ENCODE data around the gene PHTF2. TPM values are rescaled to one million over a fixed set of nuclear protein-coding genes. Genes with fewer than 3 reads are reported as not detected.

Gene PHTF2
- total and polyA plus RNA-seq, 12 donors = 4.3 to 24.3 (median 9.9) TPM

DNA sequence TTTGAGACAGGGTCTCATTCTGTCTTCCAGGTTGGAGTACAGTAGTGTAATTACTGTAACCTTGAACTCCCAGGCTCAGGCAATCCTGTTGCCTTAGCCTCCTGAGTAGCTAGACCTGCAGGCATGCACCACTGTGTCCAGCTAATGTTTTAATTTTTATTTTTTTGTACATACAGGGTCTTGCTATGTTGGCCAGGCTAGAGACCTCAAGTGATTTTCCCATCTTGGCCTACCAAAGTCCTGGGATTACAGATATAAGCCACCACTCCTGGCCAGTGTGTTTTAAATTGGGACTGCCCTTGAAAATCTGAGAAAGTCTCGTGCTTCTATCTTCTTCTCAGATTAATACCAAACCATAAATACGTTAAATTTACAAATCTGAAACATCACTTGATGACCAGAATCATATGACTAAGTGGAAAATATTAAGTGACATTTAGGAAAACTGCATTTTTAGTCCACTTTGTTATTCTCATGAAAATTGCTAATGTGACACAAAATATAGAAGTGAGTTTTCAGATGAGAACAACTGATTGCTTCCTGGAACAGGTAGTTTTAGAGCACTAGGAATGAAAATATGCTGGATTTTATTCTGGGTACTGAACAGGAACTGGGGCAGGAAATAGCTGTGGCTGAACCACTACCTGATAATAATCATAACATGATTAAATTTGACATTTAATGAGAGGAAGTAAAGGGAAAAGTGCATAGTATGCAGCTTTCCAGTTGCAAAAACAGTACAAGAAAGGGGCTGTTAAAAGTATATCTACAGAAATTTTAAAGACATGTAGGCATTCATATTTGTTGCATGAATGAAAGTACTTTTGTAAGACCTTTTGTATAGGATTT, 4.2 kb downstream of the PHTF2 start:
- H3K27me3 ChIP-seq = no peaks in the 10 kb centered on the region
- TF ChIP-seq CTCF (IDR thresholded peaks at IDR 0.05) (no peak), POLR2A (IDR thresholded peaks at IDR 0.05) (no peak)
- 60 to 66% (median 64%) methylated on average over 2 of the region's 2 CpGs for WGBS, 4 donors
- H3K4me3 ChIP-seq = no peak overlapping the region
- intact Hi-C loops (cut with DNase I) = no loop called here
- H3K4me1 ChIP-seq (replicated peaks in 1 of 2) = peaks cover 0 to 6% of the 10 kb centered on the region in 2 donors
- no peak for DNase-seq
- H3K27ac ChIP-seq = no peak overlapping the region
- peaks cover 0 to 13% (median 7%) of the 10 kb centered on the region in 3 donors for H3K9me3 ChIP-seq (replicated peaks in 1 of 3)
- no peaks in the 10 kb centered on the region for H3K36me3 ChIP-seq (replicated peaks in 1 of 2)

DNA sequence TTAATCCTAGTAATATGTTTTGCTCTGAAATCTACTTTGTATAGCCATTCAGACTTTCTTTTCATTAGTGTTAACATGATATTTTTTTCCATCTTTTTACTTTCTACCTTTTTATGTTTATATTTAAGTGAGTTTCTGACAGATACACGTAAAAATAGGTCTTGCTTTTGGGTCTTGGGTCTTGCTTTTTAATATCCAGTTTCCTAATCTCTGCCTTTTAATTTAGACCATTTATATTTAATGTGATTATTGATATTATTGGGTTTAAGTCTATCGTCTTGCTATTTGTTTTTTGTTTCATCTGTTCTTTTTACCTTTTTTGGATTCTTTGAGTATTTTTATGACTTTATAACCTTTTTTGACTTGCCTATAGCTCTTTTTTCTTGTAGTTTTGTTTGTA, 7.9 kb downstream of the PHTF2 start:
- Histone ChIP-seq H3K4me1 (replicated peaks in 1 of 2) (no peaks in the 10 kb centered on the region), H3K9me3 (replicated peaks in 1 of 3) (peaks cover 0 to 13% (median 7%) of the 10 kb centered on the region in 3 donors), H3K27ac (no peak overlapping the region), H3K4me3 (no peak overlapping the region), H3K27me3 (no peaks in the 10 kb centered on the region), H3K36me3 (replicated peaks in 1 of 2) (no peaks in the 10 kb centered on the region)
- 93 to 100% (median 96%) methylated on average over 2 of the region's 2 CpGs for WGBS, 4 donors
- DNase-seq = no peak
- intact Hi-C loops (cut with DNase I) = no loop called here
- TF ChIP-seq CTCF (IDR thresholded peaks at IDR 0.05) (no peak), POLR2A (IDR thresholded peaks at IDR 0.05) (no peak)

DNA sequence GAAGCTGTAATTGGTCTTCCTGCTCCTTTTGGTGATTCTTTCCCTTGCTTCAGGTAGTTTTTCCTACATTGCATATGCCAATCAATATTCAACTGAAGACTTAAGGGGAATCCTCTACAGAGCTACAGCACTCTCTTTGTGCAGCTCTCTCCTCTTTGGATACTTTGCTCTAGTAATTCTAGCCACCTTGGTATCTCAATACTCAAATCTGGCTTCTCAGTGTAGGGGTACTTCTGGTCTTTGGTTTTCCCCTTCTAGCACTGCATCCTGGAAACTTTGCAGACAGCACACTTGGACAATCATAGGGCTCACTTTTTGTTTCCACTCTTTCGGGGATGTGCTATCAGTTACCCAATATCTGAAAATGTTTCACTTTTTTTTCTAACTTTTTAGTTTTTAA, 9.9 kb downstream of the PHTF2 start:
- Histone ChIP-seq H3K9me3 (replicated peaks in 1 of 3) (peaks cover 0 to 13% (median 7%) of the 10 kb centered on the region in 3 donors), H3K4me3 (no peak overlapping the region), H3K4me1 (replicated peaks in 1 of 2) (peaks cover 0 to 5% of the 10 kb centered on the region in 2 donors), H3K27ac (no peak overlapping the region), H3K27me3 (no peaks in the 10 kb centered on the region), H3K36me3 (replicated peaks in 1 of 2) (no peaks in the 10 kb centered on the region)
- TF ChIP-seq CTCF (IDR thresholded peaks at IDR 0.05) = no peak
- no peak for TF ChIP-seq POLR2A (IDR thresholded peaks at IDR 0.05)
- intact Hi-C loops (cut with DNase I) = no loop called here
- 90 to 100% (median 93%) methylated on average over 1 of the region's 1 CpG for WGBS, 4 donors
- DNase-seq = no peak

DNA sequence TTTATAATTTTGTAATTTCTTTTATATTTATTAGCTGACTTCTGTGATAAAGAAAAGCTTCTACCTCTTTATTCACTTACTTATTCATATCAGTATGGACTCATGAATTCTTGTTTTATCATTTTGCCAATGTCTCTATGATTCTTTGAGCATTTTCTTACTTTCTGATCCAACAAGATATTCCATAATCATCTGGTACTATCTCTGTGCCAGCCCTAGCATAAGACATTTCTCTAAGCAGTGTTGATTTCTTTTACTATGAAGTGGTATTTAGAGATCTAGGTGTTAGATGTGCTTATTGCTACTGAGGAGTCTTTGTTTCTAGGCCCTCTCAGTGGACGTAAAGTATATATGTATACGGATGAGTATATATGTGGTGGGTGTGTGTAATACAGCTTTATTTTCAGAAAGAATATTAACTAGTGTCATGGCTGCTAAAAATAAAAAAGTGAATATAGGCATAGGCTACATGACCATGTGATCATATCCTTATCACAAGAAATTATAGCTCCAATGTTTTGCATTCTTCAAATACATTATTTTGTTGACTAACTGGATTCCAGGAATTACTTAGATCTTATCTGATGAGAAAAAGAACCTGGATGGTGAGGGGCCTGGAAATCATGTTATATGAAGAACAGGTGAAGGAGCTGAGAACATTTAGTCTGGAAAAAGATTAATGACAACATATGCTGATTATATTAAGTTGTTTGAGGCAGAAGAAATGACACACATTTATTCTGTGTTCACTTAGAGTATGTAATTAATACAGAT, 13.1 kb downstream of the PHTF2 start:
- no peak for DNase-seq
- TF ChIP-seq POLR2A (IDR thresholded peaks at IDR 0.05) (no peak), CTCF (IDR thresholded peaks at IDR 0.05) (no peak)
- Histone ChIP-seq H3K4me1 (replicated peaks in 1 of 2) (peaks cover 0 to 5% of the 10 kb centered on the region in 2 donors), H3K4me3 (no peak overlapping the region), H3K27ac (no peak overlapping the region), H3K36me3 (replicated peaks in 1 of 2) (no peaks in the 10 kb centered on the region), H3K27me3 (no peaks in the 10 kb centered on the region), H3K9me3 (replicated peaks in 1 of 3) (peaks cover 0 to 7% (median 0%) of the 10 kb centered on the region in 3 donors)
- 93 to 98% (median 94%) methylated on average over 2 of the region's 2 CpGs for WGBS, 4 donors
- intact Hi-C loops (cut with DNase I) = no loop called here
